Esophagus muscularis mucosa (tissue), 3 donors: ENCODE data around the gene PTPRN2.

ENCODE experiments used
- CTCF ChIP-seq, 3 experiments: fragments of 200-600 bp in 2 of 3; fragments of 450-650 bp in 1 of 3; sonication (generic) in 2 of 3; IDR thresholded peaks; one replicate each; pipeline ENCODE4 v1.5.1; 2017 to 2019; ENCODE audit warnings: antibody characterized with exemption in 3 of 3, mild to moderate bottlenecking in 2 of 3, moderate library complexity in 1 of 3
- POLR2A ChIP-seq: fragments of 450-650 bp; IDR thresholded peaks from one replicate; pipeline ENCODE4 v1.6.1; 2017; ENCODE audit warnings: antibody characterized with exemption, moderate library complexity, mild to moderate bottlenecking, low read depth
- POLR2AphosphoS5 ChIP-seq, 2 donors: sonication (generic); formaldehyde crosslinking; IDR thresholded peaks; one replicate each; pipeline ENCODE4 v1.6.1; 2017; ENCODE audit warnings: antibody characterized with exemption in 2 of 2

- TF ChIP-seq POLR2A, result no peak
- TF ChIP-seq CTCF (IDR thresholded peaks at IDR 0.05), result no peak
- TF ChIP-seq POLR2AphosphoS5 (IDR thresholded peaks at IDR 0.05), result no peak
Observed at GRCh38 chr7:158547817-158548216, 39.8 kb downstream of the PTPRN2 start.
